Smooth muscle cell of the brain vasculature (primary cell): ENCODE results near the gene MYO7B.

ENCODE experiments used
- DNase-seq: peaks from one replicate; pipeline ENCODE4 v3.0.0-alpha.2; 2012; ENCODE audit warnings: low read depth, low spot score

Gene MYO7B

GRCh38 chr2:127661072-127661649 is 125.7 kb downstream of the MYO7B start:
- no peak for DNase-seq

GRCh38 chr2:127661949-127662510 is 126.5 kb downstream of the MYO7B start:
- no peak for DNase-seq

- no peak for DNase-seq
Measured at GRCh38 chr2:127662937-127663565, 127.6 kb downstream of the MYO7B start.

- no peak for DNase-seq
Measured at GRCh38 chr2:127663566-127664064, 128.1 kb downstream of the MYO7B start.

GRCh38 chr2:127664065-127664894 is 128.8 kb downstream of the MYO7B start:
- no peak for DNase-seq

GRCh38 chr2:127664895-127665225 is 129.4 kb downstream of the MYO7B start:
- no peak for DNase-seq

- no peak for DNase-seq
Measured at GRCh38 chr2:127665267-127665893, 129.9 kb downstream of the MYO7B start.

- DNase-seq: no peak
Measured at GRCh38 chr2:127669056-127669455, 133.6 kb downstream of the MYO7B start.

- DNase-seq: no peak
Measured at GRCh38 chr2:127670055-127670956, 134.8 kb downstream of the MYO7B start.

- DNase-seq: no peak
Measured at GRCh38 chr2:127670957-127671290, 135.4 kb downstream of the MYO7B start.

- DNase-seq: no peak
Measured at GRCh38 chr2:127671557-127672302, 136.2 kb downstream of the MYO7B start.

GRCh38 chr2:127672341-127673224 is 137.1 kb downstream of the MYO7B start:
- DNase-seq: no peak

GRCh38 chr2:127673291-127674069 is 138.0 kb downstream of the MYO7B start:
- no peak for DNase-seq

GRCh38 chr2:127674241-127675209 is 139.0 kb downstream of the MYO7B start:
- DNase-seq: no peak

- no peak for DNase-seq
Measured at GRCh38 chr2:127675331-127676261, 140.1 kb downstream of the MYO7B start, which contains the start of gene LIMS2. Gene LIMS2, minus strand, starts transcription at chr2:127675530. Its CDS starts 506 bp downstream, at chr2:127675024.

GRCh38 chr2:127676906-127677305 is 141.4 kb downstream of the MYO7B start:
- DNase-seq: no peak
